Stimulated activated CD4-positive, alpha-beta T cell treated with anti-CD3 and anti-CD28 coated beads, Interleukin-2, amount 100 ng/mL, for 24 hours (primary cell): ENCODE measurements around the gene GFRA1.

Experiments used
- DNase-seq, 2 donors: peaks; one replicate each; pipeline ENCODE4 v3.0.0-alpha.2; 2020

GFRA1 gene

DNA sequence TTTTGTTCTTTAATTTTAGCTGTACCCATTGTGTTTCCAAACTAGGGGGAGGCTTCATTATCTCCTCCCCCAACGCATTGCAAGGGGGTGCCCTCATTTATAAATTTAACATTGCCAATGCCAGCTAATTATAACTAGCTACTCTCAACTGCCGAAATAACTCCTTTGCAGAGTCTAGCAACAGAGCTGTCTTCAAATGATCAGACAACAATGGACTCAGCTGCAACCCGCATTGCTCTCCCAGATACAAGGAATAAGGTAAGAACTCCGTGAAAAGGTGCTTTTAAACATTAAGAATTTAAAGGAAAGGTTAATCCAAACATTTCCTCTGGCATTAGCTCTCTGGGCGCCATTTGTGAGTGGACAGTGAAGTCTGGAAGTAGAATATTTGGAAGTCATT is 116.2 kb downstream of the GFRA1 start:
- DNase-seq, result no peak

DNA sequence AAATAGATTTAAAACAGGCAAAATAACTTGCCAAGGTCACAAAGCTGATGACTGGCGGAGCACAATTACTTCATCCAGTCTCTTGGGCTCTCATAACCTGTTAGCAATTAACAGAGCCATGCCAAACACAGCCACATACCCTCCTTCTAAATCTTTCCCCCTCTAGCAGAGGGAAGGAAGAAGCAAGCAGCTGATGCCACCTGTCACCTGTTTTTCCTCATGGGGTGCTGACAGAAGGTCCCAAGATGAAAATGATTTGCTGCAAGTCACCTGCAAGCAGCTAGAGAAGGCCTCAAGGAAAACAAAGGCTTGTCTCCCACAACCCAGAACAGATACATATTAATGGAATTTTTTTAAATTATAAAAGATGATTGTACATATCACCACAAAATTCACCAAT is 117.8 kb downstream of the GFRA1 start:
- DNase-seq, result no peak

DNA sequence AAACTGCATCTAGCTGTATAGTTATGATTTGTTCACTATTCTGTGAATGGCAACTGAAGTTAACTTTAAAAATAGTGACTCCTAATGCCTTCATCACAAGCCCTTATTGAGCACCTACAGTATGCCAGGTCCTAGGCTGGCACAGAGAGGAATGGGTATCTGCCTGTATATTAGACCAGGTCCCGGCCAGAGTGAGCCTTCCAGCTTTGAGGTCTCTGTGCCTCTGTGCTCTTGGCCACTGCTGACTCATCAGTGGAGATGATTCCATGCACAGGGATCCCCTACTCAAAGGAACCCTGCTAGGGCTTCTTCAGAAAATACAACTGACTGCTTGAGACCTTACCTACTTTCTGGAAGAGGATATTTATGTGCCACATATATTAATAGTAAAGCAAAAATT is 118.4 kb downstream of the GFRA1 start:
- no peak for DNase-seq

DNA sequence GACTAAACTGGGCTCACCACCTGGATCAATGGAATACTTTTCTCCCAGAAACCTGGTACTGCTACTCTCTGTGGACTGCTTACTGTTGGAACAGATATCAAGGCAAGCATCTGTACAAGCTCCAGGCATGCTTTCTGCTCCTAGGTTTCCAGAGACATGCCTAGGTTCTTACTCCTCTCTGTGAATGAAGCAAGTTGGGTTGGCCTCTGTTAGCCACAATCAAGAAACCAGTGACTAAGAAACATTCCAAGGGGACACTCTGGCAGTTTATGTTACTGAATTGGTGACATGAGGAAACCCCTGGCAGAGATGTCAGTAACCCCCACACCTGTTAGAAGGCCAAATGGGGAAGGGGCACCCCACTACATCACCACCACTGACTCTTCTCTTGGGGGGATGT is 121.9 kb downstream of the GFRA1 start:
- no peak for DNase-seq

DNA sequence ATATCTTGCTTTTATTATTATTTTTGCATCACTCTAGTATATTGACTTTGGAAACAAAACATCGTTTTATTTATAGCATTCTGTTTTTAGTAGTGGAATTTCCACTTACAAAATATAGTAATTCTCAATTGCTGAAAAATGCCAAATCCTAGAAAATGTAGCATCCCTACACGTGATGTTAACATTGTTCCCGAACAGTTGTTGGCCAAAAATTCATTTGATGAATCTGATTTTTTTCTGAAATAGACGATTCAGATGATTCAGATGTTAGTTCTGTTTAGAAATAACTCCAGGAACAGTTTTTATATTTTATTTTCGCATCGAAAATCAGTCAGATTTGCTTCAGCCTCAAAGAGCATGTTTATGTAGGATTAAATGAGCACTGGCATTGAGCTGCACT is 122.4 kb downstream of the GFRA1 start:
- DNase-seq, result no peak

DNA sequence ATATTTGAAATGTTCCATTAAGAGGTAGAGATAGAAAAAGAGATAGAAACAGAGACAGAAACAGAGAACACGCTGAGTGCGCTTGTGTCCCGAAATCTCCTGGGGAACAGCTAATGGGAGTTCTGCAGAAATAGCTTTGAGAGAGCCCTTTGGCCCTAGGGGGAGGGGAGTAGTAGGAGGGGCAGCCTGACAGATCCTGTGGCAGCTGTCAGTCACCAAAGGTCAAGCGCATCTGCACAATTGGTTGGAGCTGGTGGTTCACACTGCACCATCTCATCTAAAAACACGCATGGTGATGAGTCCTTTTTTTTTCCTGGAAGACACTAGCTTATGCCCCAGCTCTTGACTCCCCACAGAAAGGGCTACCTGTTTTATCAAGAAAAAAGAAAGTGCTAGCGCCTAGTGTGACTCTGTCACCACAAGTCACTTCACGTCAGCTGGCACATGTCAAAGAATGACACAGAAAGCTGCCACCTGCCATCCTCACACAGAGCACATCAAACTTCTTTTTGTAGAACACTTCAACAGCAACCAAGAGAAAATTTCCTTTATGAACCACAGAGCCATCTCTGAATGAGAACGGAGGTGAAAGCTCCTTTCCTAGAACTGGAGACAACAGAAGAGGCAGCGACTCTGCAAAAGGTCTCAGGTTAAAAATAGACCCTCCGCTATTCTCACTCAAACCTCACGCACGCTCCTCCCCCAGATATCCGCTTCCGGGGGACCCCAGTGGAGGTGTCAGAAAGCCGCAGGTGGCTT is 125.7 kb downstream of the GFRA1 start:
- DNase-seq, result peak in 1 of 2 donors; percentile 1

DNA sequence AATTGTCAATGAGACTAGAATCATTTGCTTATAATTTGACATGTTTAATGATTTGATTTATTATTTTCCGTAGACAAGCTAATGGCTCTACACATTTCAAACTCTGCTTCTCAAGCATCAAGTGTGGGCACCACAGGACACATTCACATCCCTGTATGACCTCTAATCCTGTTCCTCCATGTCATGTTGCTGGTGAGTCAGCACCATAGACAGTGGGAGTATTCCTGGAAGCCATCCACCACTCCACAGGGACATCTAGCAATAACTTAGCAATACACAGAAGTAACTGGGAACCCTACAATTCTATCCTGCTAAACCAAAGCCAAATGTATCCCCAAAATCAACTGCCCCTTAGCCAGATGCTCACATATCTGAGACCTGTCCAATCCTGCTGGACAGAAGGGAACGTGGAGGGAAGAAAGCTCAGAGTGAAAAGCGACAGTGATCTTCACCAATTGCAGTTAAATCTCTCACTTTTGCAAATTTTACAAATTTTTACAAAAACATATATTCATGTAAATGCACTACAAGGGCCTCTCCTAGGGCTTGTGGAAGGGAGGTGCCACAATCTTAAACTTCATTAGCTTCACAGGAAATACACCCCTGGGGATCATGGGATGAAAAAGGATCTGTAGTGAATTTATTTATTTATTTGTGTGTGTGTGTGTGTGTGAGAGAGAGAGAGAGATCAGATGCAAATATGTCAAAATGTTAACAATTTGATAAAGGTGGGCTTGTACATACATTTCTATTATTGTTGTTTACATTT is 126.5 kb downstream of the GFRA1 start:
- no peak for DNase-seq

DNA sequence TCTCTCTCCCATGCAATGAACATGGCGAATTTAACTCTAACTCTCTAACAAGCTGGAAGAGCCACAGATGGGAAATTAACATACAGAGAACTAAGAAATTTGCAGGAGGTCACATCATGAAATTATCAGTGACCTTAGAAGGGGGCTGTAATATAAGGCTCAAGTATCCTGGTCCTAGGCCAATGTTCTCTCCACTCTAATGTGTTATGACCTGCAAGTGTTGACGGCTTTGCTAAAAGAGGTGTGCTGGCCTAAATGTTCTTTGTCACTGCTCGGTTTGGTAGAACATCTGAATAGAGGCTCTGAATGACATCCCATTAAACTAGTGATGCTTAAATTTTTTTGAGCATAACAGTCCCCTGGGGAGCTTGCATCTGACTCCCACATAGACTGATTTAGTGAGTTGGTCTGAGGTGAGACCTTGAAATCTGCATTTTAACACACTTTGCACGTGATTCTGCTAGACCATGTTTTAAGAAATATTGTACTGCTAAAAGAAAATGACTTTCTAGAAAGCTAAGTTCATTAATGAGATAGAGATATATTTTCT is 129.3 kb downstream of the GFRA1 start:
- no peak for DNase-seq

DNA sequence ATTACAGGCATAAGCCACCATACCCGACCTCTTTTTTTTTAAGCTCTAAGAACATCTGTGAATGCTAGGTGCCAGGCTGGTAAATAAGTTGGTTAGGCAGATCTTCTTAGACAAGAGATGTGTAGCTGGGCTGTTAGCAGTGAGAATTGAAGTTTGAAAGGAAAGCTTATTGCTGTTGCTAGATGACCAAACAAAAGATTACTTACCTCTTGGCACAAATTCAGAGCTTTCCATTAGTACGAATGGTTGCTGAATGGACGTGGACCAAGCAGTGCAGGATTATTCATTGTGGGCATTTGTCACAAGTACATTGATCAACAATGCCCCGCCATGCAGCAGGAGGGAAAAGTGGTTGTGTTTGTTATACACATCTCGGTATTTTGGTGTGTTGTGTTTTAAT is 131.2 kb downstream of the GFRA1 start:
- DNase-seq, result no peak

DNA sequence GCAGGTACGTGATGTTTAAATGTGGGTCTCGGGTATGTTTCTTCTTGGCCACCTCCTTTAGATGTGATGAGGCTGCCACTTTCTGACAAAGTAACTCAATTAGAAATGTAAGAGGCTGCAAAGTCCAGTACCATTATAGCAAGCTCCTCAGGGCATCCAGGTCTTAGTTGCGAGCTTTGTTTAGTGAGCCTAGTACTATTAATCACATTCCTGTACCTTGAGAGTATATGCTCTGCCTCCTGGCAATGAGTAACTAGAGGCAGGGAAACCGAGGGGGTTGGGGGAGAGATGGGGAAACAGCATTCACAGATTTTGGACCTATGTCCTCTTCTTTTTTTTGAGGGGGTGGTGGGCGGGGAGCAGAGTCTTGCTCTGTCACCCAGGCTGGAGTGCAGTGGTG is 131.8 kb downstream of the GFRA1 start:
- DNase-seq, result no peak

DNA sequence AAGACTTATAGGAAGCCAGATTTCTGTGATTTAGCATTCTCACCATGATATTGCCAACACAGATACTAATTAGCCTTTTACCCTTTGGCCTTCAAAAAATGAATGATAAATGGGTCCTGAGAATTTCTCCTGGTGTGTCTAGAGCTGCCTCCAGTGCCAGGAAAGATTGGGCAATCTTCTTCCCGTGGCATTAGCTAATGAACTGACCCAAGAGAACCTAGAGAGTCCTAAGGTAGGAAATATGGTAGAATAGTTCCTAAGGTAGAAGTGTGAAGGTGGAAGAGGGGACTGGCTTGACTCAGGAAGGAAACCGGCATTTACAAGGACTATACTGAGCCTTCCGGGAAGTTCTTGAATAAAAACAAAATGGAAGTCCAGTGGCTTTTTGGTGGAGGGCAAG is 133.1 kb downstream of the GFRA1 start:
- no peak for DNase-seq

DNA sequence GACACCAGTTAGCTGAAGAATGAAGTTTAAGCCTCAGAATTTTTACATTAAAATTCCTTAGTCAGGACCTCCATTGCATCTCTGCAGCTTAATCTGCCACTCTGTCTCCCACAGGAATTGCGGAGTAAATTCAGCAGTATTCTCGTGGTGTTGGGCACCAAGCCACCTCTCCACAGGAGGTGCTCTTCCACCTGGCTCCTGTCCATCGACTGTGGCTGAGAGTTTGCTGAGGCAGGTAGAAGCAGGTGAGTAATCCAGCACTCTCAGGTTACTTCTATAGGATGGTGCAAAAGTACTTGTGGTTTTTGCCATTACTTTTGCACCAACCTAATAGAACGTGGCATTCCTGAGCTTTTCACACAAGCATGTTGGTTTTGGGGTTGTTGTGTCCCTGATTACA is 134.1 kb downstream of the GFRA1 start:
- no peak for DNase-seq

DNA sequence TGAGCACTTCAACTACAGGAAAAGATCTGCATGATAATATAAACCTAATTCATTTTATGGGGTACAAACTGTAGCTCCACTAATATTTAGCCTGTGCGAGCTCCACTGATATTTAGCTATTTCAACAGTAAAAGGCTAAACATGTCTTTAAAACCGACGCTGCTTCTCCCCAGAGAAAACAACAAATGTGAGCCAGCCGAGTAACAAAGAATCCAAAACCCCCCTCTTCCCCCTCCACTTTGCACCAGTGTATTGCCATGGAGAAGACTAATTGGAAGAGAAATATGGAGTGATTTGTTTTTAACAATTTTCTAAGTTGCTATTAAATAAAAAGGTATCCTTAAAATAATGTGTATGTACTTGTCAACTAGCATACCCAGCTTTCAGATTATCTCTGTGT is 136.7 kb downstream of the GFRA1 start:
- DNase-seq, result no peak

DNA sequence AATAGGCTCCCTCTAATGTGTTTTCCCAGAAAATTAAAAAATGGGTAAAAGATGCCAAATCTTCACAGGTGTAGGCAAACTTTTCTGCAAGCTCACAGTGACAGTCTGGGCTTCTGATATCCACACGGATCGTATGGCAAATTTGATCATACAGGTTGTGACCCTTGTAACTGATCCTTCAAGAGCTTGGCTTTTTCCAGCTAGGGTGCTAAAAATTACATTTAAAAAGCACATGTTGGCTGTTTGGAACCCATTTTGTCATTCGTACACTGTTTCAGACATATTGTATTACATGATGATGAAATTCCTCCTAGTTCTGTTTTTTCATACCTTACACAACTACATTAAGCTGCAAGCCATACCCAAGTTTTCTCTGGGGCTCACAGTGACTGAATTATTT is 138.7 kb downstream of the GFRA1 start:
- DNase-seq, result no peak

DNA sequence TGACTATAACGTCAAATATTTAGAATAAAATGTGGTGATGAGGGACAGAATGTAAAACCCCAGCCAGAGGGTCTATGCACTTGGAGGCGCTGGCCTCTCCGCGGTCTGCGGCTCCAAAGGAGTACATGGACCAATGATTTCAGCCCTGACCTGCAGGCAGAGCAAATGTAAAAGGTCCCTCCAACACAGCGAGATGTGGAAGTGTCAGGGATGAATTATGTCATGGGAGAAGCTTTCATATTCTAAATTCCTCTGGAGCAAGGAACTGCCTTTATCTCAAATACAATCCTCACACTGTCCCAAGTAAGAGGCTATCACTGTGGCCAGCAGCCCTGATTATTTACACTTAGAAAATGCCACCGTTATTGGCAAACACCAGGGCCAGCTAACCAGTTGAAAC is 139.4 kb downstream of the GFRA1 start:
- no peak for DNase-seq

DNA sequence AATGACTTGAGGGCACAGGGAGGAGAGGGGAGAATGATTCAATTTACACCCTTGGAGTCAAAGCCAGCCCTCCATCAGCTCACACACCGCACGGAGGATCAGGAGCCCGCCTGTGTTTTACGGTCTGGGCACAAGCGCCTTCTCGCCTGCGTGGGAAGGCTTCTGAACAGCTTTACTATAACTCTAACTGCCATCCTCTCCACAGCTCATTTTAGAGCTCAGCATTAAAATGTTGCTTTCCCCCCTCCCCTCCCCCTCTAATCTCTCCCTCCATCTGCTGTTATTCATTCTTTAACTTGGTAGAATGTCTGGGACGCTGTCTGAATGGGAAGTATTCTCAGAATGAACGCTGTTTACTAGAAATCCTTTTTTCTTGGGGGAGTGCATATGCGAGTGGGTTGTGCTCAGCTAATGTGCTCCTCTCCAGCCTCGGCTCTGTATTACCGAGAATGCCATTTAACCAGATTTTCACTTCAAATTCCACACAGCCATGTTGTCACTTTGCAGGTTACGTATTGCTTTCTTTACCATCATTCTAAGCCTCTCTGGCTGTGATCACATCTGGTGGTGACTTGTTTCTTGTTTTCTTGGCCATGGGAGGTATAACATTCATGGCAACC is 140.1 kb downstream of the GFRA1 start:
- no peak for DNase-seq

DNA sequence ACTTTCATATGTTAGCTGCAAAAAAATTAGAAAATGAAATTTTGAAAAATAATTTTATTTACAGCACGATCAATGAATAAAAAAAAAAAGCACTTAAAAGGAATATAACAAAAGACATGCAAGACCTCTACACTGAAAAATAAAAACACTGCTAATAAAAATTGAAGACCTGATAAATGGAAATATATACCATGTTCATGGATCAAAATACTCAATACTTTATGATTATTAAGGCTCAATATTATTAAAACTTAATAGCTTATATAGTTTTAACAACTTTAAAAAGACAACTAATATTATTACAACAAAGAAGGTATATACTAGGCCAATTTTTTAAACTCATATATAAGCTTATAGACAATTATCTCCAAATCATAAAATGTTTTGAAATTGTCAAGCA is 143.0 kb downstream of the GFRA1 start:
- no peak for DNase-seq

DNA sequence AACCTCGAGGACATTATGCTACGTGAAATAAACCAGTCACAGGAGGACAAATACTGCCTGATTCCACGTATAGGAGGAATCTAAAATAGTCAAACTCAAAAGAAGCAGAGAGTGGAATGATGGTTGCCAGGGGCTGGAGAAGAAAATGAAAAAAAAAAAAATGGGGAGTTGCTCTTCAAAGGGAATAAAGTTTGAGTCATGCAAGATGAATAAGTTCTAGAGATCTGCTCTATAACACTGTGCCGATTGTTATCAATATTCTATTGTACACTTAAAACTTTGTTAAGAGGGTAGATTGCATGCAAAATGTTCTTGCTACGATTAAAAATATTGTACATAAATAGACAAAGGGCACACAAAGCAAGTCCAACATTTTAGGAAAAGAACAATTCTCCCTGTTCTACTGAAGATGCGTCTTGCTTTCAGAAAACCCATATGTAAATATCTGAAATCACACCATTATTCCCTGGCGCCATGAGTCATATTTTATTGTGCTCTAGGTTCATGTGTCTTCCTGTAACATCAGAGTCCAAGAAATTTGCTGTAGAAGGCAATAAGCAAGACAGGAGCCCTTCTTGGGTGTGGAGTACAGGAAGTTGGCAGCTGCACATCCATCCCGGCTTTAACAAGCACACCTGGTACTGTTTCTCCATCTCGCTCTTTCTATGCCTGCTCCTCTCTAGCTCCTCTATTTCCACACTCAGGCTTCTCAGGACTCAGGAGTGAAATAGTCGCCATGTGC is 145.9 kb downstream of the GFRA1 start:
- DNase-seq, result no peak

DNA sequence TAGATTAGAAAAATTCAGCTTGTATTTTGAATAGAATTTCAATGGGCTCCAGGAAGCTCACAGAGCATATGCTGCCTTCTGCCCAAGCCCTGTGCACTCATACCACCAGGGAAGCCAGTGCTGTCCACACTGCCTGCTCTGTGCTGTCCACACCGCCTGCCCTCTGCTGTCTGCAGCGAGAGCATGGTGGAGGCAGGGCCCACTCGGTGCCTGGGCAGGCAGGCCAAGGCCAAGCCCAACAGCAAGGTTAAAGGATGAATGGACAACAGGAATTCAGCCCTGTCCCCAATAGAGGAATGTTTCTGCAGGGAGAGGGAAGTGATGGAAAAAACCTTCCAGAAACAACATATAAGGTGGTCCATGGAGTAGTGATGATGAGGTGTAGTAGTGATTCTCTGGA is 146.8 kb downstream of the GFRA1 start:
- no peak for DNase-seq

DNA sequence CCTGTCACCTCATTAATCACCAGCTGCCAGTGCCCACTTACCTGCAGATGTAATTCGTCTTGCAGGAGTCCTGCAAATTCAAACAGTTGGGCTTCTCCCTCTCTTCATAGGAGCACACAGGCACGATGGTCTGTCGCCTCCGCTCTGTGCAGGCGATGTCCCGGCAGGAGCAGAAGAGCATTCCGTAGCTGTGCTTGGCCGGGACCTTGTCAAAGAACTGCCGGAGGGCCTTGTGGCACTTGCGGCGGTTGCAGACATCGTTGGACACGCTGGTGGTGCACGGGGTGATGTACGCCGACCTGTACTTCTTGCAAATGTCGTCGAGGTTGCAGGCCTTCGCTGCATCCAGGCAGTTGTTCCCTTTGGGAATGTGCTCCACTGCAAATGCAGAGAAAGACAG is 147.8 kb downstream of the GFRA1 start:
- DNase-seq, result no peak

DNA sequence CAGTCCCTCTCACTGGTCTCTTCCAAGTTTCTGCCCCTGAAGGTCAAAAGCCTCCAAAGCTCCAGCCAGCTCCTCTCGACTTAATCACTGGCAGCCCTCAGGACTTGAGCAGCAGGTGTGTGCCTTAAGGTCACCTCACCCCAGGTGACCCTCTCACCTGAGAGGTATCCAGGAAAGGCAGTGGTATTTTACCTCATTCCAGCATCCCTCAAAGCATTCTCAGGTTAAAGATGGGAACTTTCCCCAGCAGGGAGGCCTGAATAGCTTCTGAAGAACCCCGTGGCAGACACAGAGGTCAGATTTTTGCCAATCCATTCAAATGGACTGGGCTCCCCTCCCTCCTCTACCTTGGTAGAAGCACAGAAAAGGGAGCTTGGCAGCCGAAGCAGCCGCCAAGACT is 148.2 kb downstream of the GFRA1 start:
- no peak for DNase-seq

DNA sequence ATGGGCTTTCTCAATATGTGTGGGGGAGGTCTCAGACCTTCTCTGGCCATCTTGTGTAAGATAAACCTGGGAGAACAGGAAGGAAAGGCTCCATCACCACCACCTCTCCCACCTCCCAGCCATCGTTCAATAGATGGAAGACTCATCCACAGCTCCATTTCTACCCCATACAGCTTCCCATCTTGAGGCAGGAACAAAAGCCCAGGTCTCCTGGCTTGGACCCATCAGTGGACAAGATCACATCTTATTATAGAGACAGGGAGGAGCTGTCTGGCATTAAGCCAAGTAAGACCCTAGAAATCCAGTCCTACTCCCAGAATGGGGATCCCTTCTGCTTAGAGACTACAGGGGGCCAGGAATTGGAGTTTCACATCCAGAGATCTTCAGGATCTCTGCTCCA is 150.3 kb downstream of the GFRA1 start:
- no peak for DNase-seq
